Ascending aorta (tissue), 2 donors: ENCODE data around the gene TMEM132E. TPM values are rescaled to one million over a fixed set of nuclear protein-coding genes. Genes with fewer than 3 reads are reported as not detected.

Experiments
- DNase-seq, 2 donors: peaks; one replicate each; pipeline ENCODE4 v3.0.0-alpha.2; 2019; ENCODE audit warnings: low spot score in 2 of 2
- H3K27ac ChIP-seq, 2 donors: fragments of 200-600 bp; sonication (generic); one replicate each; pipeline ENCODE4 v1.5.1; 2016 to 2017; ENCODE audit warnings: mild to moderate bottlenecking in 1 of 2
- H3K27me3 ChIP-seq: fragments of 200-600 bp; sonication (generic); one replicate; pipeline ENCODE4 v1.5.1; 2017
- H3K36me3 ChIP-seq, 2 donors: fragments of 200-600 bp; sonication (generic); one replicate each; pipeline ENCODE4 v1.5.1; 2016
- H3K4me1 ChIP-seq, 2 donors: fragments of 200-600 bp; sonication (generic); one replicate each; pipeline ENCODE4 v1.5.1; 2016 to 2017; ENCODE audit warnings: mild to moderate bottlenecking in 1 of 2
- H3K4me3 ChIP-seq, 2 donors: fragments of 200-600 bp; sonication (generic); one replicate each; pipeline ENCODE4 v1.5.1; 2016 to 2017; ENCODE audit warnings: mild to moderate bottlenecking in 1 of 2
- H3K9me3 ChIP-seq, 2 donors: fragments of 200-600 bp; sonication (generic); one replicate each; pipeline ENCODE4 v1.5.1; 2016
- intact Hi-C: fragments of 100-400 bp; cut with DNase I; formaldehyde crosslinking; loops from one replicate; pipeline ENCODE4 v1.15.1; 2023
- total RNA-seq: library from RNA; depleted of rRNA; stranded (reverse); fragments of >200 nt; gene quantifications from one replicate; pipeline ENCODE4 v1.1.0, GENCODE V29; 2016
- TF ChIP-seq, protein P1 (sequence below), 3 experiments: fragments of 200-600 bp in 2 of 3; fragments of 450-650 bp in 1 of 3; sonication (generic) in 2 of 3; IDR thresholded peaks; one replicate each; pipeline ENCODE4 v1.5.1; 2016 to 2019; ENCODE audit warnings: antibody characterized with exemption in 3 of 3, mild to moderate bottlenecking in 1 of 3, moderate library complexity in 1 of 3

Gene TMEM132E
- total RNA-seq, 1 donor from 2014 or later: not detected

DNA sequence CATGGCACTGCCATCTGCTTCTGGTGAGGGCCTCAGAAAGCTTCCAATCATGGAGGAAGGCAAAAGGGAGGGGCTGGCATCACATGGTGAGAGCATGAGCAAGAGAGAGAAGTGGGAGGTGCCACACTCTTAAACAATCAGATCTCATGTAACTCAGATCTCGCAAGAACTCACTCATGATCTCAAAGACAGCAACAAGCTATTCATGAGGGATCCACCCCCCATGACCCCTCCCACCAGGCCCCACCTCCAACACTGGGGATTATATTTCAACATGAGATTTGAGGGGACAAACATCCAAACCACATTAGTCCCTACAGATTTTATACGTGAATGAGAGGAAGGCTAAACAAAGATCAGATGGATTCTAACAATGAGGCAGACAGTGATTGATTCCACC, 8.9 kb upstream of the TMEM132E start:
- H3K4me1 ChIP-seq: no peaks in the 10 kb centered on the region
- H3K9me3 ChIP-seq: no peaks in the 10 kb centered on the region
- intact Hi-C loops: no loop called here
- H3K36me3 ChIP-seq: no peaks in the 10 kb centered on the region
- no peak for DNase-seq
- H3K27ac ChIP-seq: no peak overlapping the region
- H3K27me3 ChIP-seq: no peaks in the 10 kb centered on the region
- TF ChIP-seq, protein P1, sequence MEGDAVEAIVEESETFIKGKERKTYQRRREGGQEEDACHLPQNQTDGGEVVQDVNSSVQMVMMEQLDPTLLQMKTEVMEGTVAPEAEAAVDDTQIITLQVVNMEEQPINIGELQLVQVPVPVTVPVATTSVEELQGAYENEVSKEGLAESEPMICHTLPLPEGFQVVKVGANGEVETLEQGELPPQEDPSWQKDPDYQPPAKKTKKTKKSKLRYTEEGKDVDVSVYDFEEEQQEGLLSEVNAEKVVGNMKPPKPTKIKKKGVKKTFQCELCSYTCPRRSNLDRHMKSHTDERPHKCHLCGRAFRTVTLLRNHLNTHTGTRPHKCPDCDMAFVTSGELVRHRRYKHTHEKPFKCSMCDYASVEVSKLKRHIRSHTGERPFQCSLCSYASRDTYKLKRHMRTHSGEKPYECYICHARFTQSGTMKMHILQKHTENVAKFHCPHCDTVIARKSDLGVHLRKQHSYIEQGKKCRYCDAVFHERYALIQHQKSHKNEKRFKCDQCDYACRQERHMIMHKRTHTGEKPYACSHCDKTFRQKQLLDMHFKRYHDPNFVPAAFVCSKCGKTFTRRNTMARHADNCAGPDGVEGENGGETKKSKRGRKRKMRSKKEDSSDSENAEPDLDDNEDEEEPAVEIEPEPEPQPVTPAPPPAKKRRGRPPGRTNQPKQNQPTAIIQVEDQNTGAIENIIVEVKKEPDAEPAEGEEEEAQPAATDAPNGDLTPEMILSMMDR (IDR thresholded peaks at IDR 0.05): no peak
- H3K4me3 ChIP-seq: no peak overlapping the region

DNA sequence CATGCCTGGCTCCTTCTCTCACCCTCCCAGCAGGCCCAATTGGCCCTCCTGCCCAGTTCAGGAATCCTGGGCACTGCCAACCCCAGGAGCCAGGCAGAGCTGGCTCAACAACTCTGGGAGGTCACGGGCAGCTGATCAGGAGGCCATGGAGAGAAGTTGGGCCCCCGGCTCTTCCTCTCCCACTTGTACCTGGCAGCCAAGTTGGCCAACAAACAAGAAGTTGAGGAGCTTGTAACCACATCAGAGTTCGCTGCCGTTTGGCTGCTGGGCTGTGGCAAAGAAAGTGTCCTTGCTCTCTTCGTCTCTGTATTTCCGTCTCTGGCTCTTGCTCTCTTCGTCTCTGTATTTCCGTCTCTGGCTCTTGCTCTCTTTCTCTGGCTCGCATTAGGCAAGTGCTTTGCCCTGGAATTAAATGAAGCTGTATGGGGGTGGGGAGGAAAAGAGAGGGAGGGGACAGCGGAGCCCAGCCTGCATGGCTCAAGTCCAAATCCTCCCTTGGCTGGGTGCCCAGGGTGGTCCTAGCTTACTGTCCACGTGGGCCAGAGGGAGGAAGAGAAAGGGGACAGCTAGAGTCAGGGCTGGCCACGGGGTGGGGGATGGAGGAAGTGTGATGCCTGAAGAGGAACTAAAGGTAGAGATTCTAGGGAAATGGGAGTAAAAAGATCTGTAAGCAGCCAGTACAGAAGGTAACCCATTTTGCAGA, 7.8 kb upstream of the TMEM132E start:
- Histone ChIP-seq H3K36me3 (no peaks in the 10 kb centered on the region), H3K27ac (no peak overlapping the region), H3K4me3 (no peak overlapping the region), H3K9me3 (no peaks in the 10 kb centered on the region), H3K4me1 (no peaks in the 10 kb centered on the region), H3K27me3 (no peaks in the 10 kb centered on the region)
- TF ChIP-seq, protein P1 (IDR thresholded peaks at IDR 0.05): no peak
- intact Hi-C loops: no loop called here
- DNase-seq: no peak

DNA sequence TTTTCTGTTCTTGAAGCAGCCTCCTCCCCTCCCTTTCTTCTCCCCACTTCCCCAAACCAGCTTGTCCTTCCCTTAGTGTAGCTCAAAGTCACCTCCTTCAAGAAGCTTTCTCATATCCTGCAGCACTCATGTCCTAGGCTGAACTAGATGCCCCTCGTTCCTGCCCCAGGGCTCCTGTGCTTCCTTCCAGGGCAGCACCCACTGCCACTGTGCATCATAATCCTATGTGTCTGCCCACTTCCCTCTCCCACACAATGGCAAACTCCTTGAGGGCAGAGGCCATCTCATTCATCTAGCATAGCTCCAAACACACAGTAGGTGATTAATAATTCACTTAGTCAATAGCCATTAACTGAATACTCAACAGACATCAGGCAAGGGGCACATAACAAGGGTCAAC, 6.9 kb upstream of the TMEM132E start:
- no peaks in the 10 kb centered on the region for H3K9me3 ChIP-seq
- H3K4me1 ChIP-seq: no peaks in the 10 kb centered on the region
- no peaks in the 10 kb centered on the region for H3K27me3 ChIP-seq
- TF ChIP-seq, protein P1 (IDR thresholded peaks at IDR 0.05): no peak
- H3K36me3 ChIP-seq: no peaks in the 10 kb centered on the region
- no peak for DNase-seq
- no peak overlapping the region for H3K27ac ChIP-seq
- no peak overlapping the region for H3K4me3 ChIP-seq
- intact Hi-C loops: no loop called here

DNA sequence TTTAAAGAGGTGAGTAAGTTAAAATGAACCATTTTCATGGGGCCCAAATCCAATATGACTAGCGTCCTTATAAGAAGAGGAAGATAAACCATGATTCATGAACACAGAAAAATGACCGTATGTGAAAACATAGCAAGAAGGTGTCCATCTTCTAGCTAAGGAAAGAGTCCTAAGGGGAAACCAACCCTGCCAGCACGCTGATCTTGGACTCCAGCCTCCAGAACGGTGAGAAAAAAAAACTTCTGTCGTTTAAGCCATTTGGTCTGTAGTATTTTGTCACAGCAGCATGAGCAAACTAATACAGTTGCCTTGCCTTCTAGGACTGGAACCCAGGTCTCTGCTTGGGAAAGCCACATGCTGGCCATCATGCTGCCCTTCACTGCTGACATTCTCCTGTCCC, 4.2 kb upstream of the TMEM132E start:
- intact Hi-C loops: no loop called here
- DNase-seq: no peak
- H3K4me1 ChIP-seq: peaks cover 11 to 13% of the 10 kb centered on the region in 2 donors
- no peak overlapping the region for H3K4me3 ChIP-seq
- H3K9me3 ChIP-seq: no peaks in the 10 kb centered on the region
- H3K27ac ChIP-seq: no peak overlapping the region
- H3K27me3 ChIP-seq: no peaks in the 10 kb centered on the region
- TF ChIP-seq, protein P1 (IDR thresholded peaks at IDR 0.05): no peak
- no peaks in the 10 kb centered on the region for H3K36me3 ChIP-seq

DNA sequence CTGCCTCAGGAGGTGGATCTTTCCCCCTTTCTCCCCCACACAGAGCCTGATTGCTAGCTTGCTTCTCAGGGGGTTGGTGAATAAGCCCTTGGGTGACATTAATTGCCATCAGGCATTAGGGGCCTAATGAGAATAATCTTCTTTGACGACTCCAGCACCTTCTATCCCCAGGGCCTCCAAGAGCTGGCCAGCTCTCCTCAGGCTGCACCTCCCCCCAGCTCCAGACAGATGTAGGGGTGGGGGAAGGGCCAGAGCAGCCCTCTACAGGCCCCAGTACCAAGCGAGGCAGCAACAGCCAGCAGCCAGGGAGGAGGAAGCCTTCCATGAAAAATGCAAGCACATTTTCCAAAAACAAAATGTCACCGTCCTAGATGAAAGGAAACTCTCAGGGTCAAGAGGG, 1.4 kb upstream of the TMEM132E start:
- Histone ChIP-seq H3K9me3 (no peaks in the 10 kb centered on the region), H3K4me3 (no peak overlapping the region), H3K27me3 (peaks cover 10% of the 10 kb centered on the region), H3K36me3 (no peaks in the 10 kb centered on the region), H3K27ac (no peak overlapping the region), H3K4me1 (peaks cover 27 to 28% of the 10 kb centered on the region in 2 donors)
- intact Hi-C loops: no loop called here
- no peak for DNase-seq
- TF ChIP-seq, protein P1 (IDR thresholded peaks at IDR 0.05): no peak

DNA sequence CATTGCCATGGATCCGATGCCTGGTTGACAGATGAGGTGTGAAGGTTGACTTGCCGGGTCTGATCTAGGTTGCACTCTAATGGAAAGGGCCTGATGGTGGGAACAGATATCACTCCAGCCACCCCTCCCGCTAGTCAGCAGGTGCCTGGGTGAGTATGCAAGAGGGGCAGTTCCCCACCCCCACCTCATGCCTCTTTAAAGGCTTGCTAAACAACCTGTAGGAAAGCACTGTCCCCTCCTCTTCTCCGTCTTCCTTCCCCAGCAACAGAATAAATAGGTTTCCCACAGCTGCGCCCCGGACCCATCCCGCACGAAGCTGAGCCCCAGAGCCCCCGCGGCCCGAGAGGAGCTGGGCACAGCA, 746 bp upstream of the TMEM132E start:
- peaks cover 27 to 28% of the 10 kb centered on the region in 2 donors for H3K4me1 ChIP-seq
- H3K4me3 ChIP-seq: peak overlapping the region; percentile 58 to 74
- no peaks in the 10 kb centered on the region for H3K36me3 ChIP-seq
- no peak for DNase-seq
- intact Hi-C loops: no loop called here
- TF ChIP-seq, protein P1 (IDR thresholded peaks at IDR 0.05): no peak
- H3K9me3 ChIP-seq: no peaks in the 10 kb centered on the region
- H3K27ac ChIP-seq: no peak overlapping the region
- peaks cover 10% of the 10 kb centered on the region for H3K27me3 ChIP-seq
